ENCODE measurements around the gene OGT.
"Not testable (repeated sequence)": the region's sequence is repeated elsewhere in the genome, so short reads cannot be mapped to it uniquely, and the experiment has no call there.

Gene OGT

GRCh38 chrX:71579136-71579989 is 46.5 kb downstream of the OGT start:
- intact Hi-C loops (cut with micrococcal nuclease), result no loop called here
- Mint-ChIP-seq H3K27ac (no peak overlapping the region), H3K9me3 (no peaks in the 10 kb centered on the region), H3K36me3 (ENCODE audit: low read depth) (peaks cover 80% of the 10 kb centered on the region), H3K27me3 (no peaks in the 10 kb centered on the region), H3K4me1 (ENCODE audit: low read depth) (peaks cover 8% of the 10 kb centered on the region), H3K4me3 (no peak overlapping the region)

- intact Hi-C loops (cut with micrococcal nuclease), result no loop called here
- no peaks in the 10 kb centered on the region for H3K27me3 Mint-ChIP-seq
- peaks cover 74% of the 10 kb centered on the region for H3K36me3 Mint-ChIP-seq (ENCODE audit: low read depth)
- no peaks in the 10 kb centered on the region for H3K9me3 Mint-ChIP-seq
- no peak overlapping the region for H3K27ac Mint-ChIP-seq
- peaks cover 8% of the 10 kb centered on the region for H3K4me1 Mint-ChIP-seq (ENCODE audit: low read depth)
- H3K4me3 Mint-ChIP-seq, result no peak overlapping the region
Measured at GRCh38 chrX:71579990-71580380, 47.1 kb downstream of the OGT start.

GRCh38 chrX:71581210-71581609 is 48.3 kb downstream of the OGT start:
- intact Hi-C loops (cut with micrococcal nuclease), result no loop called here
- Mint-ChIP-seq H3K4me3 (no peak overlapping the region), H3K27ac (no peak overlapping the region), H3K4me1 (ENCODE audit: low read depth) (peaks cover 10% of the 10 kb centered on the region), H3K27me3 (no peaks in the 10 kb centered on the region), H3K9me3 (no peaks in the 10 kb centered on the region), H3K36me3 (ENCODE audit: low read depth) (peaks cover 66% of the 10 kb centered on the region)

GRCh38 chrX:71586929-71587328 is 54.0 kb downstream of the OGT start:
- Mint-ChIP-seq H3K9me3 (no peaks in the 10 kb centered on the region), H3K27ac (no peak overlapping the region), H3K36me3 (ENCODE audit: low read depth) (peaks cover 15% of the 10 kb centered on the region), H3K4me3 (no peak overlapping the region), H3K27me3 (no peaks in the 10 kb centered on the region), H3K4me1 (ENCODE audit: low read depth) (peaks cover 13% of the 10 kb centered on the region)
- intact Hi-C loops (cut with micrococcal nuclease), result no loop called here

- H3K4me3 Mint-ChIP-seq; H3K9me3 Mint-ChIP-seq; H3K27me3 Mint-ChIP-seq; H3K4me1 Mint-ChIP-seq (ENCODE audit: low read depth); H3K27ac Mint-ChIP-seq; intact Hi-C loops (cut with micrococcal nuclease): not testable (repeated sequence)
- H3K36me3 Mint-ChIP-seq (ENCODE audit: low read depth), result peaks cover 34% of the 10 kb centered on the region
Measured at GRCh38 chrX:71593210-71593609, 60.3 kb downstream of the OGT start.

- H3K27me3 Mint-ChIP-seq, result no peaks in the 10 kb centered on the region
- no peak overlapping the region for H3K27ac Mint-ChIP-seq
- no peak overlapping the region for H3K4me3 Mint-ChIP-seq
- no peaks in the 10 kb centered on the region for H3K9me3 Mint-ChIP-seq
- peaks cover 79% of the 10 kb centered on the region for H3K36me3 Mint-ChIP-seq (ENCODE audit: low read depth)
- H3K4me1 Mint-ChIP-seq (ENCODE audit: low read depth), result no peaks in the 10 kb centered on the region
- intact Hi-C loops (cut with micrococcal nuclease), result no loop called here
Measured at GRCh38 chrX:71599965-71600364, 67.1 kb downstream of the OGT start.

- intact Hi-C loops (cut with micrococcal nuclease), result no loop called here
- Mint-ChIP-seq H3K9me3 (no peaks in the 10 kb centered on the region), H3K36me3 (ENCODE audit: low read depth) (peaks cover 74% of the 10 kb centered on the region), H3K27me3 (no peaks in the 10 kb centered on the region), H3K4me1 (ENCODE audit: low read depth) (no peaks in the 10 kb centered on the region), H3K27ac (no peak overlapping the region), H3K4me3 (no peak overlapping the region)
Measured at GRCh38 chrX:71603618-71604017, 70.7 kb downstream of the OGT start.

- Mint-ChIP-seq H3K36me3 (ENCODE audit: low read depth) (peaks cover 76% of the 10 kb centered on the region), H3K4me1 (ENCODE audit: low read depth) (no peaks in the 10 kb centered on the region), H3K27me3 (no peaks in the 10 kb centered on the region), H3K9me3 (no peaks in the 10 kb centered on the region), H3K4me3 (no peak overlapping the region), H3K27ac (no peak overlapping the region)
- intact Hi-C loops (cut with micrococcal nuclease), result no loop called here
Measured at GRCh38 chrX:71604141-71604540, 71.2 kb downstream of the OGT start.

GRCh38 chrX:71604796-71605568 is 72.1 kb downstream of the OGT start:
- H3K4me1 Mint-ChIP-seq (ENCODE audit: low read depth), result no peaks in the 10 kb centered on the region
- peaks cover 84% of the 10 kb centered on the region for H3K36me3 Mint-ChIP-seq (ENCODE audit: low read depth)
- intact Hi-C loops (cut with micrococcal nuclease), result no loop called here
- no peaks in the 10 kb centered on the region for H3K27me3 Mint-ChIP-seq
- H3K9me3 Mint-ChIP-seq, result no peaks in the 10 kb centered on the region
- H3K4me3 Mint-ChIP-seq, result no peak overlapping the region
- no peak overlapping the region for H3K27ac Mint-ChIP-seq

GRCh38 chrX:71606536-71607216 is 73.8 kb downstream of the OGT start:
- intact Hi-C loops (cut with micrococcal nuclease), result no loop called here
- H3K36me3 Mint-ChIP-seq (ENCODE audit: low read depth), result peaks cover 89% of the 10 kb centered on the region
- H3K27me3 Mint-ChIP-seq, result no peaks in the 10 kb centered on the region
- no peak overlapping the region for H3K4me3 Mint-ChIP-seq
- H3K27ac Mint-ChIP-seq, result no peak overlapping the region
- no peaks in the 10 kb centered on the region for H3K4me1 Mint-ChIP-seq (ENCODE audit: low read depth)
- H3K9me3 Mint-ChIP-seq, result no peaks in the 10 kb centered on the region

- Mint-ChIP-seq H3K4me1 (ENCODE audit: low read depth) (no peaks in the 10 kb centered on the region), H3K4me3 (no peak overlapping the region), H3K36me3 (ENCODE audit: low read depth) (peaks cover 89% of the 10 kb centered on the region), H3K27ac (no peak overlapping the region), H3K9me3 (no peaks in the 10 kb centered on the region), H3K27me3 (no peaks in the 10 kb centered on the region)
- intact Hi-C loops (cut with micrococcal nuclease), result no loop called here
Measured at GRCh38 chrX:71607488-71607887, 74.6 kb downstream of the OGT start.

- H3K27me3 Mint-ChIP-seq, result no peaks in the 10 kb centered on the region
- no peaks in the 10 kb centered on the region for H3K4me1 Mint-ChIP-seq (ENCODE audit: low read depth)
- H3K4me3 Mint-ChIP-seq, result no peak overlapping the region
- no peak overlapping the region for H3K27ac Mint-ChIP-seq
- H3K36me3 Mint-ChIP-seq (ENCODE audit: low read depth), result peaks cover 89% of the 10 kb centered on the region
- no peaks in the 10 kb centered on the region for H3K9me3 Mint-ChIP-seq
- intact Hi-C loops (cut with micrococcal nuclease), result no loop called here
Measured at GRCh38 chrX:71609095-71609750, 76.3 kb downstream of the OGT start.

- H3K36me3 Mint-ChIP-seq (ENCODE audit: low read depth), result peaks cover 89% of the 10 kb centered on the region
- H3K27ac Mint-ChIP-seq; H3K27me3 Mint-ChIP-seq; intact Hi-C loops (cut with micrococcal nuclease); H3K4me3 Mint-ChIP-seq; H3K4me1 Mint-ChIP-seq (ENCODE audit: low read depth); H3K9me3 Mint-ChIP-seq: not testable (repeated sequence)
Measured at GRCh38 chrX:71611736-71612135, 78.8 kb downstream of the OGT start.

GRCh38 chrX:71612256-71612655 is 79.4 kb downstream of the OGT start:
- H3K9me3 Mint-ChIP-seq, result no peaks in the 10 kb centered on the region
- H3K4me3 Mint-ChIP-seq, result no peak overlapping the region
- no peak overlapping the region for H3K27ac Mint-ChIP-seq
- H3K4me1 Mint-ChIP-seq (ENCODE audit: low read depth), result peaks cover 8% of the 10 kb centered on the region
- intact Hi-C loops (cut with micrococcal nuclease), result no loop called here
- no peaks in the 10 kb centered on the region for H3K27me3 Mint-ChIP-seq
- H3K36me3 Mint-ChIP-seq (ENCODE audit: low read depth), result peaks cover 88% of the 10 kb centered on the region

All from dendritic cell treated with granulocyte-macrophage colony-stimulating factor and Interleukin-4, amounts not matched to agents 40 ng/mL and 50 ng/mL, for 4 days (primary cell).